Gastrocnemius medialis (tissue), 4 donors: ENCODE measurements around the gene FAM240B. TPM values are rescaled to one million over a fixed set of nuclear protein-coding genes. Genes with fewer than 3 reads are reported as not detected.

Experiments used
- ATAC-seq, 2 donors: fragments of 150-250 bp; one replicate each; pipeline ENCODE4 v1.9.1; 2016
- DNase-seq, 2 donors: peaks; one replicate each; pipeline ENCODE4 v3.0.0-alpha.2; 2019
- H3K27ac ChIP-seq, 4 donors: fragments of 200-600 bp; sonication (generic); 1 replicate in 1 of 4; 2 replicates in 3 of 4; pipeline ENCODE4 v1.5.1; 2016 to 2018; ENCODE audit warnings: mild to moderate bottlenecking in 2 of 4, moderate library complexity in 1 of 4
- H3K27me3 ChIP-seq, 3 donors: fragments of 200-600 bp; sonication (generic) in 2 of 3; 1 replicate in 1 of 3; 2 replicates in 2 of 3; pipeline versions ENCODE4 v1.5.1 to v1.6.0; 2016 to 2019; ENCODE audit warnings: mild to moderate bottlenecking in 1 of 3, moderate library complexity in 1 of 3
- H3K36me3 ChIP-seq, 2 donors: fragments of 200-600 bp; sonication (generic) in 1 of 2; one replicate each; pipeline ENCODE4 v1.5.1; 2017 to 2018
- H3K4me1 ChIP-seq, 2 donors: fragments of 200-600 bp; sonication (generic) in 1 of 2; one replicate each; pipeline ENCODE4 v1.5.1; 2016 to 2017; ENCODE audit warnings: mild to moderate bottlenecking in 2 of 2
- H3K4me3 ChIP-seq, 4 donors: fragments of 200-600 bp; sonication (generic) in 3 of 4; 1 replicate in 1 of 4; 2 replicates in 3 of 4; pipeline ENCODE4 v1.5.1; 2016 to 2019; ENCODE audit warnings: mild to moderate bottlenecking in 2 of 4
- H3K9me3 ChIP-seq, 3 donors: fragments of 200-600 bp; sonication (generic) in 2 of 3; 1 replicate in 1 of 3; 2 replicates in 2 of 3; pipeline ENCODE4 v1.5.1; 2016 to 2019
- CTCF ChIP-seq, 5 experiments: fragments of 450-650 bp in 3 of 5; fragments of 200-600 bp in 2 of 5; sonication (generic) in 2 of 5; IDR thresholded peaks in 4 of 5; conservative IDR thresholded peaks in 1 of 5; 1 replicate in 4 of 5; 2 replicates in 1 of 5; pipeline ENCODE4 v1.5.1; 2016 to 2019; ENCODE audit warnings: antibody characterized with exemption in 5 of 5, mild to moderate bottlenecking in 3 of 5, moderate library complexity in 3 of 5
- POLR2A ChIP-seq, 2 donors: fragments of 450-650 bp; IDR thresholded peaks; one replicate each; pipeline ENCODE4 v1.6.1; 2017; ENCODE audit warnings: antibody characterized with exemption in 2 of 2, mild to moderate bottlenecking in 2 of 2, moderate library complexity in 2 of 2
- in situ Hi-C, 4 donors: fragments of 200-750 bp; cut with MboI; loops; one replicate each; pipeline versions ENCODE4 v1.15.0 to v1.8.0; 2017; ENCODE audit warnings: low sequenced_read_pairs in 4 of 4
- intact Hi-C: fragments of 100-400 bp; cut with DNase I; formaldehyde crosslinking; loops from one replicate; pipeline ENCODE4 v1.15.1; 2023; ENCODE audit warnings: low total_unique reads
- total RNA-seq, 4 donors: library from RNA; depleted of rRNA; stranded (reverse); fragments of >200 nt; gene quantifications; one replicate each; pipeline versions ENCODE4 v1.1.0 to v1.2.3, GENCODE V29; 2016

FAM240B gene
- total RNA-seq, 4 donors from 2014 or later, result not detected

DNA sequence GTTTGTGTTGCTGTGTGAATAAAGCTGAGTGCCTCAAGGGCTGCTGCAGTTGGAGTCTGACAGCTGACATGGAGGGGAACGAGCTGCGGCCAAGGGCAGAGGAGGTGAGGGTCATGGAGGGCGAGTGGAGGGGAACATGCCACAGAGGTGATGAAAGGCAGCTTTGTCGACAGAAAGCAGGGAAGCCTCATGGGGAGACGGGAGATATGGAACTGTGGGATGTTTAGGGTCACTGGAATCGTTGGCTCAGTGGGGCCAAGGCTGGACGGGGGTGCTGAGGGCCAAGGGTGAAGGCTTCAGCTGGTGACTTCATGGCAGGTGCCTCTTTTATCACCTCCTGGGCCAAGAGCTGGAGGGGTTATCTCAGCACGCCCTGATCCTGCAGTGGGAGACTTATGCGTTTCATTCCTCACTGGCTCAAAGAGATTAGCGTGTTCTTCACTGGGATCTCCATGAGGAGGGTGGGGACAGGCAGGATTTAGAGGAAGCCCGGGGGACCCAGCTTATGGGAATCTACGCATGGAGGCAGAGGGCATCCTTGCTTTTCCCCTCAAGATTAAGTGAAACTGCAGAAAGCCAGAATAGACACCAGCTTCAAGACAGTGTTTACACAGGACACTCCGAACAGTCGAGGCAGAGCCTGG is 42.2 kb downstream of the FAM240B start:
- H3K27ac ChIP-seq, result no peak overlapping the region
- no peak overlapping the region for H3K4me3 ChIP-seq
- H3K36me3 ChIP-seq, result no peaks in the 10 kb centered on the region
- H3K9me3 ChIP-seq, result no peaks in the 10 kb centered on the region
- H3K27me3 ChIP-seq, result no peaks in the 10 kb centered on the region
- DNase-seq (no peak), ATAC-seq (no peak)
- intact Hi-C loops, result loop anchor here (10.0 kb wide), 1 partner anchor 283 kb away; the partner anchor contains the start of gene ALDH1B1
- H3K4me1 ChIP-seq, result no peaks in the 10 kb centered on the region
- in situ Hi-C loops, result no loop called here
- TF ChIP-seq POLR2A (IDR thresholded peaks at IDR 0.05) (no peak), CTCF (IDR thresholded peaks at IDR 0.05 in 4 of 5, conservative IDR thresholded peaks at IDR 0.05 in 1 of 5) (no peak)

DNA sequence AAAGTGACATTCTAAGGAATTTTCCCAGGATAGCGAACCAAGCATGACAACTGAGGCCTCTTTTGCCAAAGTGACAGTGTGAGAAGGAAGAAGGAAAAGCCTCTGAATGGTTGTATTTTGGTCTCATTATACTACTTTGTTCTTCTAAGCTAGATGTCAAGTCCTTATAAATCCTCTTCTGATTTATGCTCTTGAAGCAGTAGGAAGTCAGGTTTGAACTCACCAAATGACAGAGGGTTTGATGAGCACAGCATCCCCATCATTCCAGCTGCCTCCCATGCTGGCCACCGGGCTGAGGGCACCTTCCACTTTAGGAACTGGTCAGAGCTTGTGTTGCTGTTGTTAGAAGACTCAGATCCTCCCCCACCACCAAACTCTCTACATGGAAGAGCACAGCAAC is 44.1 kb downstream of the FAM240B start:
- Histone ChIP-seq H3K36me3 (no peaks in the 10 kb centered on the region), H3K4me1 (peaks cover 0 to 4% of the 10 kb centered on the region in 2 donors), H3K4me3 (no peak overlapping the region), H3K9me3 (no peaks in the 10 kb centered on the region), H3K27me3 (no peaks in the 10 kb centered on the region), H3K27ac (no peak overlapping the region)
- in situ Hi-C loops (no loop called here), intact Hi-C loops (loop anchor here (10.0 kb wide), 1 partner anchor 281 kb away; the partner anchor contains the start of gene ALDH1B1)
- TF ChIP-seq CTCF (IDR thresholded peaks at IDR 0.05 in 4 of 5, conservative IDR thresholded peaks at IDR 0.05 in 1 of 5) (no peak), POLR2A (IDR thresholded peaks at IDR 0.05) (no peak)
- ATAC-seq (no peak), DNase-seq (no peak)

- intact Hi-C loops, result loop anchor here (10.0 kb wide), 1 partner anchor 280 kb away; the partner anchor contains the start of gene ALDH1B1
- peaks cover 0 to 4% of the 10 kb centered on the region in 2 donors for H3K4me1 ChIP-seq
- no peak for DNase-seq
- in situ Hi-C loops, result no loop called here
- TF ChIP-seq POLR2A (IDR thresholded peaks at IDR 0.05) (no peak), CTCF (IDR thresholded peaks at IDR 0.05 in 4 of 5, conservative IDR thresholded peaks at IDR 0.05 in 1 of 5) (no peak)
- no peaks in the 10 kb centered on the region for H3K9me3 ChIP-seq
- ATAC-seq, result no peak
- no peak overlapping the region for H3K4me3 ChIP-seq
- H3K27ac ChIP-seq, result no peak overlapping the region
- no peaks in the 10 kb centered on the region for H3K36me3 ChIP-seq
- no peaks in the 10 kb centered on the region for H3K27me3 ChIP-seq
Measured at GRCh38 chr9:38675211-38675610, 44.7 kb downstream of the FAM240B start.

DNA sequence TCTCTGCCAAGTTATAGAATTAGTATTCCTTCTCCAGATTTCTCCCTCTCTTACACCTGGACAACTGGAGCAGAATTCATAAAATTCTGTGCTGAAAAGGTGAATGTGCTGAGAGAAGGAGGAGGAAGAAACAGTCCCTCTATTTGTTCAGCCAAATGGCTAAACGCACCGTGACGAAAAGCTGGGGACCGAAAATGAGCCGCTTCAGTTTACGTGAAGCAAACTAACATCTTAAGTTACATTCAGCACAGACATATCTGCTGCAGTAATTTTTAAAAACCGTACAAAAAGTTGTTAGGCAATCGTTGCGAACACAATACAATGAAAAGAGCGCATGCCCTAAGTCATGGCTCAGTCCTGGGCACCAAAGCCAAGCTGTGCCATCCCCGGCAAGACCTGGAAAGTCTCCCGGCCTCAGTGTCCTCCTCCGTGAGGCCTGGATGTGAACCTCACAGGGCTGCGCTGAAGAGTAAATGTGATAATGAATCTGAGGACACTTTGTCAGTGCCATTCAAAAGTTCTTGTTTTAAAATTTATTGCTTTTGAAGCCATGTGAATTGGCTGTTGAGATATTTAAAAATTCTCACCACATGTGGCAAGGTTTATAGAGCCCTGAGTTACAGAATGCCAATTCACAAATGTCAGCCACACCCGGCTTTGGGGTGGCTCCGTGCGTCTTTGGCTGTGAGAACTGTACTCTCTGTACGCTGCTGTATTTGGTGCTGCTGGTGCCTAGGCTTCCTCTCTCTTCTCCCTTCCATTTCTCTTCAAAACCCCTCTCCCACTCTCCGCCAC is 46.3 kb downstream of the FAM240B start:
- no peaks in the 10 kb centered on the region for H3K27me3 ChIP-seq
- H3K4me3 ChIP-seq, result no peak overlapping the region
- ATAC-seq, result no peak
- no peaks in the 10 kb centered on the region for H3K36me3 ChIP-seq
- TF ChIP-seq POLR2A (IDR thresholded peaks at IDR 0.05) (no peak), CTCF (IDR thresholded peaks at IDR 0.05 in 4 of 5, conservative IDR thresholded peaks at IDR 0.05 in 1 of 5) (no peak)
- in situ Hi-C loops, result no loop called here
- no peaks in the 10 kb centered on the region for H3K9me3 ChIP-seq
- intact Hi-C loops, result loop anchor here (10.0 kb wide), 1 partner anchor 279 kb away; the partner anchor contains the start of gene ALDH1B1
- no peak for DNase-seq
- no peak overlapping the region for H3K27ac ChIP-seq
- peaks cover 0 to 4% of the 10 kb centered on the region in 2 donors for H3K4me1 ChIP-seq
